ENCODE results near the gene LY6G5C.
A peak's percentile ranks its signal among the peaks of the same experiment; 100 is the strongest.

DNA sequence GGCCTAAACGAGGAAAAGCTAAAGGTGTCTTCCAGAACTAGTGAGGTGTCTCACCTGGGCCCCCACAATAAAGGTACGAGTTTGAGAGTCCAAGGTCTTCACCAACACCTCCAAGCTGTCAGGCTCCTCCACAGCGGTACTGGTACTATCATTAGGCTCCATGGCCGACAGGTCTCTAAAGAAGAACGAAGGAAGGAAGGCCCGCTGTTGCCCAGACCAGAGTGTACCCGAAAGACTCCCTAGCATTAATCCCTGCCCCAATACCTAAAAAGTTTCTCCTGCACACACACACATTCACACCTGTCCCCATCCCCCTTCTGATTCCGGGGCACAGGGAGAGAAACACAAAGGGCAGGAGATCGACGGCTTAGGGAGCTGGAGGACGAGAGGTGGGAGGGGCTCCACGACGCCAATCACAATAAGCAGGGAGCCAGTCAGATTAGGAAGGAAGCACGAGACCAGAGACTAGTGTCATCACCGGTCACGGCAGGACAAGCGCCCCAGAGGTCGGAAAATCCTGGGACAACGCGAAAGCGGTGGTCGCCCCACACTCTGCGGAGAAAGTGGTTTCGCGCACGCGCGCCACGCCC, 29.2 kb downstream of the LY6G5C start:
- TF ChIP-seq, protein P1, sequence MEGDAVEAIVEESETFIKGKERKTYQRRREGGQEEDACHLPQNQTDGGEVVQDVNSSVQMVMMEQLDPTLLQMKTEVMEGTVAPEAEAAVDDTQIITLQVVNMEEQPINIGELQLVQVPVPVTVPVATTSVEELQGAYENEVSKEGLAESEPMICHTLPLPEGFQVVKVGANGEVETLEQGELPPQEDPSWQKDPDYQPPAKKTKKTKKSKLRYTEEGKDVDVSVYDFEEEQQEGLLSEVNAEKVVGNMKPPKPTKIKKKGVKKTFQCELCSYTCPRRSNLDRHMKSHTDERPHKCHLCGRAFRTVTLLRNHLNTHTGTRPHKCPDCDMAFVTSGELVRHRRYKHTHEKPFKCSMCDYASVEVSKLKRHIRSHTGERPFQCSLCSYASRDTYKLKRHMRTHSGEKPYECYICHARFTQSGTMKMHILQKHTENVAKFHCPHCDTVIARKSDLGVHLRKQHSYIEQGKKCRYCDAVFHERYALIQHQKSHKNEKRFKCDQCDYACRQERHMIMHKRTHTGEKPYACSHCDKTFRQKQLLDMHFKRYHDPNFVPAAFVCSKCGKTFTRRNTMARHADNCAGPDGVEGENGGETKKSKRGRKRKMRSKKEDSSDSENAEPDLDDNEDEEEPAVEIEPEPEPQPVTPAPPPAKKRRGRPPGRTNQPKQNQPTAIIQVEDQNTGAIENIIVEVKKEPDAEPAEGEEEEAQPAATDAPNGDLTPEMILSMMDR (IDR thresholded peaks at IDR 0.05): no peak
- TF ChIP-seq POLR2A (IDR thresholded peaks at IDR 0.05) (no peak), POLR2AphosphoS5 (IDR thresholded peaks at IDR 0.05) (peak in 2 of 3 donors; percentile 4 to 9)
